GM19240 (cell line): ENCODE measurements around the gene TLR9.
A peak's percentile ranks its signal among the peaks of the same experiment; 100 is the strongest.

ENCODE experiments used
- DNase-seq: peaks from one replicate; pipeline ENCODE4 v3.0.0; 2011; ENCODE audit warnings: low spot score; ENCODE audit not compliant: insufficient read length

The TLR9 gene

GRCh38 chr3:52248165-52248541 lies 22.7 kb upstream of the TLR9 start:
- no peak for DNase-seq

DNA sequence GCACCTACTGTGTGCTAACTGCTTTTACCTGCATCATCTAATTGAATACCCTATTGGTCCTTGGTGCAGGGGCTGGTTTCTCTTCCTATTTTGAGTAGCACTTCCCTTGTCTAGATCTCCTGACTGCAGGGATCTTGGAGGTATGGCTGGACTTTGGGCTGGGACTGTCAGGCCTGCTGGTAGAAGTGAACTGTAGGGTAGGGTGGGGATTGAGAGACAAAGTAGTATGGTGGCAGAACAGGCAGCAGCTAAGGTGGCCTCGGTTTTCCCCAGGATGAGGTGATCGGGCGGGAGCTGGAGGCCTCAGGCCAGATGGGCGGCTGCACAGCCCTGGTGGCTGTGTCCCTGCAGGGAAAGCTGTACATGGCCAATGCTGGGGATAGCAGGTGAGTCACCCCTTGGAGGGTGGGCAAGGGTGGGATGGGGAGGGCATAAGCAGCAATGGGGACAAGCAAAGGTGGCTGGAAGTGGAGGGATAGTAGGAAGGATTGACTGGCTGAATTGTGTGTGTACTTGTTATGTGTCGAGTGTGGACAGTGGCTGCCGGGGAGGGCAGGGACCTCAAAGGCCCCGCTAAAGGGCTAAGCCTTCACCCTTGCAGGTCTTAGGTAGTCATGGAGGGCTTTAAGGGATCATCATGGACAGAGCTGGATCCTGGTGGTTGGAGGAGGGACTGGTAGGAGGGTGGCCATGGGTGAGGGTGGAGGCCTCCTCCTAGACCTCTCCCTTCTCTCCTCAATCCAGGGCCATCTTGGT lies 22.1 kb upstream of the TLR9 start:
- DNase-seq, result no peak

DNA sequence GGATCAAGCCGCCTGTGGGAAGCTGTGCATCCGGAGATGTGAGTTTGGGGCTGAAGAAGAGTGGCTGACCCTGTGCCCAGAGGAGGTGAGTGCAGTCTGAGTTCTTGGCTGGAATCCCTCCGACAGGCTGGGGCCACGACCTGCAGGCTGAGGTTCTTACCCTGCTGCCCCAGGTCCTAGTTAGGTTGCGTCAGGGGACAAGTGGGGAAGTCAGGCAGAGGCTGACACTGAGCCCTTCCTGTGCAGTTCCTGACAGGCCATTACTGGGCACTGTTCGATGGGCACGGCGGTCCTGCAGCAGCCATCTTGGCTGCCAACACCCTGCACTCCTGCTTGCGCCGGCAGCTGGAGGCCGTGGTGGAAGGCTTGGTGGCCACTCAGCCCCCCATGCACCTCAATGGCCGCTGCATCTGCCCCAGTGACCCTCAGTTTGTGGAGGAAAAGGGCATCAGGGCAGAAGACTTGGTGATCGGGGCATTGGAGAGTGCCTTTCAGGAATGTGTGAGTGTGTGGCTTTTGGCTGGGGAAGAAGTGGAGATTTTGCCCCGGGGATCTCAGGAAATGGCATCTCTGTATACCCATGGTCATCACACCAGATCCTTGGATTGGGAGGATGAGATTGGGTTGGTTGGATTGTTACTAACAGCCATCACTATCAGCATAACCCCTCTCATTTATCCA lies 21.4 kb upstream of the TLR9 start:
- no peak for DNase-seq

GRCh38 chr3:52246264-52246620 lies 20.8 kb upstream of the TLR9 start:
- no peak for DNase-seq

DNA sequence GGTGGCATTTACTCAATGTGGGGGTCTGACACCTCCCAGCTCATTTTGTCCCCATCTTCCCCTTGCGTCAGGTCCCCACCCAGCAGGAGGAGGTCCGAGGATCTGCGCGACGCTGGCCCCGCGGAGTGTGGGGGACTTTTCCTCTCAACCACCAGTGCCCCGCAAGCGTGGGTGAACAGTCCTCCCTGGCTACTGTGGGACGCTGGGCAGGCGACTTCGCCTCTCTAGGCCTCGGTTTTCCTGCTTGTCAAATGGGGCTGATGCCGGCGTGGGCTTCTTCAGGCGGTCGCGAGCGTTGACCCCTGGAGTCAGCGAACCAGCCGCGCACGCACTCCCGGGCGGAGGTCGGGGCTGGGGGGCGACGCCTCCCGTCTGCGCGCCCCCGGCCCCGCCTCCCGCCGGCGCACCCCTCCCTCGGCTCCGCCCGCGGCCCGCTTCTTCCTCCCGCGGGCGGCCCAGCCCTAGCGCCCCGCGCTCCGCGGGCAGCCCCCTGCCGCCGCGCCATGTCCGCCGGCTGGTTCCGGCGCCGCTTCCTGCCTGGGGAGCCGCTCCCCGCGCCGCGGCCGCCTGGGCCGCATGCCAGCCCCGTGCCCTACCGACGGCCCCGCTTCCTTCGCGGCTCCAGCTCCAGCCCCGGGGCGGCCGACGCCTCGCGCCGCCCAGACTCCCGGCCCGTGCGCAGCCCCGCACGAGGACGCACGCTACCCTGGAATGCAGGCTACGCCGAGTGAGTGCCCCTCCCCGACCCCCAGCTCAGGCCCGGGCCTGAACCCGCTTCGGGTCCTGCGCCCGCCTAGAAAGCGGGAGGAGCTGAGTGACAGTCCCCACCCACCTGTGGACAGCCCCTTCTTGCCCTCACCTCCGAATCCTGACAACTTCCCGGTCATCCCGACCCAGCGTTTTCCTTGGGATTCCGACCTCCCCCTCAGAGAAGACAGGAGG lies 20.1 kb upstream of the TLR9 start, which contains the start of gene PPM1M:
PPM1M (plus strand) TSS at position 438 of the 942 bp plus-strand sequence; CDS start at position 504, 66 bp downstream.
- DNase-seq, result peak; percentile 18

DNA sequence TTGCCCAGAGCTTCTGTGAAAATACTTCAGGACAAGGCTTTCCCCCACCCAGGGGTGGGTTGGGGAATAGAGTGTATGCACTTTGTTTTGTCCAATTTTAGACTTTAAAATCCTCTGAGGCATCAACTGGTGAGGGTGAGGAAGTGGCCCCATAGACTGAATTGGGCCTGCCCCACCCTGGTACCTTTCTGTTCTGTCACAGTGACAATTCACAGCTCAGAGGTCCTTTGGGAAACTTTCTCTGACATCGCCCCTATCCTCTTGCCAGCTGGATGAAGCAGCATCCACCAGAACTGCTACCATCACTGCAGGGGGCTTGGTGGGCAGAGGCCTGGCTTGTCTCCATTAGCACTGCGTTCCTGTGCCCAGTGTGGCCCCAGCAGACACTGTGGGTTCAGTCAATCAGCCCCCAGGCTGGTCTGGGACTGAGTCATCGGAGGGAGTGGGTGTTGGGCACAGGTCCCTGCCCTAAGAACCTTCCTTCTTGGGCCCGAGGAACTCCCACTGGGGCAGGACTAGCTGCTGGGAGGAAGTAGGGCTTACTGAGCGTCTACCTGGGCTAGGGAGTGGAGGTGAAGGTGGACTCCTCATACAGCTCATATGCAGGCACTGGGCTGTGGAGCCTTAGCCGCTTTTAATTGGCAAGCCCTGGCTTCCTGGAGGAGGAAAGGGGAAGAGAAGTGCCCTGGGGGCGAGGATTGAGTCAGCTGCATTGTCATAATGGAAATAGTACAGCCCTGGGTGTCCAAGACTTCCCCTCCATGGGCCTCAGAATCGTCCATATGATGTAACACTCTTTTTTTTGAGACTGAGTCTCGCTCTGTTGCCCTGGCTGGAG lies 18.6 kb upstream of the TLR9 start:
- DNase-seq, result peak; percentile 67

- DNase-seq, result no peak
These were observed 16.6 kb upstream of the TLR9 start for GRCh38 chr3:52242039-52242438.

DNA sequence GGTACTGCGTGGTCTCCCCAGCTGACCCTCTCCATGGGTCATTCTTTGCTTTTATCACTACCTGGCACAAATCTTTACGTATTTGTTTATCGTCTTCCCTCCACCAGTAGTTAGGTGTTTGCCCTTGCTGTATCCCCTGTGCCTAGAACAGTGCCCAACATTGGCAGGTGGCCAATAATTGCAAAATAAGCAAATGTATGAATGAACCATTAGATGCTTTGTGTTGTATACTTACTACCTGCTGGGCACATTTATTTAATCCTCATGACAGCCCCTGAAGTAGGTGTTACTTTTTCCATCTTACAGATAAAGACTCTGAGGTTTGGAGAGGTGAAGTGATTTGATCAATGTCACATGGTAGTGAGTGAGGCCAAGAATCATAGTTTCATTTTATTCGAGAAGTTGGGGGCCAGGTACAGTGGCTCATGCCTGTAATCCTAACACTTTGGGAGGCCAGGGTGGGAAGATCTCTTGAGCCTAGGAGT lies 15.5 kb upstream of the TLR9 start:
- DNase-seq, result no peak

- DNase-seq, result no peak
These were observed 14.8 kb upstream of the TLR9 start for GRCh38 chr3:52240059-52240885.

- DNase-seq, result peak; percentile 94
These were observed 13.6 kb upstream of the TLR9 start, which contains the start of gene TWF2 for GRCh38 chr3:52238761-52239701. TWF2 (minus strand) TSS chr3:52239158; CDS start chr3:52239016, 142 bp downstream.

GRCh38 chr3:52238193-52238760 lies 12.8 kb upstream of the TLR9 start:
- no peak for DNase-seq

- DNase-seq, result no peak
These were observed 12.3 kb upstream of the TLR9 start for GRCh38 chr3:52237657-52238172.

DNA sequence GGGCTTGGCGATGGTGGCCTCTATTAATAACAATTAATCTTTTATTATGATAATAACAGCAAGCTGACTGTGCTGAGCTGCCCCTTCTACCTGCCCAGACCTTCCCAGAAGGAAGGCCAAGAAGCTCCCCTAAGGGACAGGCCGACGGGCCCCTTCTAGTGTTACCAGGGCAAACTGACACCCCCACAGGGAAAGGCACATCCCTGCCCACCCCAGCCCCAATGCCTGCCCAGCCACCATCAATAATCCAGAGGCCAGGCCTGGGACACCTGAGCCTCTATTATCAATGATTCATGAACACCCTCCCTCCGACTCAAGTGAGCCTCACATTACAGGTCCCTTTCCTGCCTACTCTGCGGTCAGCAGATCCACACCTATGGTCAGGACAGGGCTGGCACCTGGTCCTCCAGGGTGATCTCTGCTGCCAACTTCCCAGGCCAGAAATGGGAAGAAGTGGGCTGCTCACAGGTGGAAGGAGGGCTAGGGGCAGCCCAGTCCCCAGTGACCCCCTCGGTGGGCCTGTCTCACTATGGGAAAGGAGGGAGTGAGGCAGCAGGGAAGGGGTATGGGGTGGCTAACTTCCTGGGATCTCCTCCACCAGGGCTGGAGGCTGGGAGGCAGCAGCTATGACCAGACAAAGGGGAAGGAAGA lies 11.7 kb upstream of the TLR9 start:
- DNase-seq, result no peak

- DNase-seq, result no peak
These were observed 11.0 kb upstream of the TLR9 start for GRCh38 chr3:52236424-52236886.

GRCh38 chr3:52234516-52235447 lies 9.3 kb upstream of the TLR9 start:
- no peak for DNase-seq

DNA sequence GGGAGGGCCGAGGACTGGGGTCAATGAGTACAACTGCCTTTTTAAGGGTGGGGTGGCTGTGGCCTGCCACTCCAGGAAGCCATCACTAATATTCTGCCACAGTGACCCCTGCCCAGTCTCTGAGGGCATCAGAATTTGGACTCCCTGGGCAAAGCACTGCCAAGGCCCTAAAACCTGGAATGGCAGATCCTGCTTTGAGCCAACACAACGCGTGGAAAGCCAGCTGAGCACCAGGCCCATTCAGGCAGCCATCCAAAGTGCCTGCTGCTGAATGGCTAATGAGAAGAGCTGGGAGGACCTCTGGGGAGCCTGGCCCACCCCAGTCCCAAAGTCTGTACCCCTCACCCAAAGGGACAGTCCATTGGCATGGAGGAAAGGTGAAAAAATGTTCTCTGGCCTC lies 8.5 kb upstream of the TLR9 start:
- no peak for DNase-seq
